GM18951 (cell line): ENCODE measurements around the gene SNX17.

Source experiments
- POLR2A ChIP-seq: IDR thresholded peaks from 4 replicates; pipeline ENCODE4 v1.6.1; 2011; ENCODE audit warnings: mild to moderate bottlenecking; ENCODE audit not compliant: insufficient read length, insufficient read depth; ENCODE audit errors: extremely low read depth
- in situ Hi-C: fragments of 300-500 bp; cut with MboI; formaldehyde crosslinking; loops from one replicate; pipeline ENCODE4 v1.12.0; 2022; ENCODE audit warnings: low sequenced_read_pairs, mixed read lengths, inconsistent platforms; ENCODE audit not compliant: unreplicated experiment

SNX17 gene

DNA sequence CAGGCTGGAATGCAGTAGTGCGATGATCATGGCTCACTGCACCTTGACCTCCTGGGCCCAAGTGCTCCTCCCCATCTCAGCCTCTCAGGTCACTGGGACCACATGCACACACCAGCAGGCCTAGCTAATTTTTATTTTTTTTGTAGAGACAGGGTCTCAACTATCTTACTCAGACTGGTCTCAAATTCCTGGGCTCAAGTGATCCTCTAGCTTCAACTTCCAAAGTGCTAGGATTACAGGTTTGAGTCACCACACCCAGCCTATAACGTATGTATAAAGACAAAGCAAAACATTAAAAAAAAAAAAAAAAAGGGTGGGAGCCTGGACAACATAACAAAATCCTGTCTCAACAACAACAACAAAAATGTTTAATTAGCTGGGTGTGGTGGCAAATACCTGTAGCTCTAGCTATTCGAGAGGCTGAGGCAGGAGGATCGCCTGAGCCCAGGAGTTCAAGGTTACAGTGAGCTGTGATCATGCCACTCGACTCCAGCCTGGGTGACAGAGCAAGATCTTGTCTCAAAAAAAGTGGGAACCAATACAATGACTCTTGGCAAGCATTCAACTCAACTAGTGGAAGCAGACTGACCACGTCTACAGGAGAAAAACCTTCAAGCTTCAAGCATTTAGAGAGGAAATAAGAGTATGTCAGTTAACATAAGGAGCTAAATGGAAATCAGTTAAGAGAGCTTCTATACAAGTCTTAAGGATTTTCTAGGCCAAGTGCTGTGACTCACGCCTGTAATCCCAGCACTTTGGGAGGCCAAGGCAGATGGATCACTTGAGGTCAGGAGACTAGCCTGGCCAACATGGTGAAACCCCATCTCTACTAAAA, 16.4 kb upstream of the SNX17 start:
- in situ Hi-C loops: no loop called here
- no peak for TF ChIP-seq POLR2A

DNA sequence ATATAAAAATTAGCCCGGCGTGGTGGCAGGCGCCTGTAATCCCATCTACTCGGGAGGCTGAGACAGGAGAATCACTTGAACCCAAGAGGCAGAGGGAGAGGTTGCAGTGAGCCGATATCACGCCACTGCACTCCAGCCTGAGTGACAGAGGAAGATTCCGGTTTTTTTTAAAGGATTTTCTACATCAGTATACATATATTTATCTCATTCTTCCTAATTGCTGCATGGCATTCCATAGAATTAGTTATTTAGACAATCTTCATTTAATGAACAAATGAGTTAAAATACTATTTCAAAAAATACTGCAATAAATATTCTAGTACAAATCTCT, 15.9 kb upstream of the SNX17 start:
- in situ Hi-C loops: no loop called here
- no peak for TF ChIP-seq POLR2A

DNA sequence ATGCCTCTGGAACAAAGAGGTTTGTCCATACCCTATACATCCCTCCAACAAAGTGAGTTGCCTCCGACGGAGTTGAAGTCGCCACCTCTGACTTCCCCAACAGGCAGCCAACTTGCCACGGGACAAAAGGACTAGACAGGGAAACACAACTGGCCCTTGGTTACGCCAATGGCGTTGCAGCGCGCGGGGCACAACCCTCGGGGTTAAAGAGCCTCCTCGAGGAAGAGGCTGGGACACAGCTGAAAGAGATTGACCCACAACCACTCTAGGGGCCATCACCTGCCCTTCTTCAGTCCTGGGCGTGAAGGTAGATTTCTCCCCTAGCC, 14.4 kb upstream of the SNX17 start:
- no peak for TF ChIP-seq POLR2A
- in situ Hi-C loops: no loop called here

DNA sequence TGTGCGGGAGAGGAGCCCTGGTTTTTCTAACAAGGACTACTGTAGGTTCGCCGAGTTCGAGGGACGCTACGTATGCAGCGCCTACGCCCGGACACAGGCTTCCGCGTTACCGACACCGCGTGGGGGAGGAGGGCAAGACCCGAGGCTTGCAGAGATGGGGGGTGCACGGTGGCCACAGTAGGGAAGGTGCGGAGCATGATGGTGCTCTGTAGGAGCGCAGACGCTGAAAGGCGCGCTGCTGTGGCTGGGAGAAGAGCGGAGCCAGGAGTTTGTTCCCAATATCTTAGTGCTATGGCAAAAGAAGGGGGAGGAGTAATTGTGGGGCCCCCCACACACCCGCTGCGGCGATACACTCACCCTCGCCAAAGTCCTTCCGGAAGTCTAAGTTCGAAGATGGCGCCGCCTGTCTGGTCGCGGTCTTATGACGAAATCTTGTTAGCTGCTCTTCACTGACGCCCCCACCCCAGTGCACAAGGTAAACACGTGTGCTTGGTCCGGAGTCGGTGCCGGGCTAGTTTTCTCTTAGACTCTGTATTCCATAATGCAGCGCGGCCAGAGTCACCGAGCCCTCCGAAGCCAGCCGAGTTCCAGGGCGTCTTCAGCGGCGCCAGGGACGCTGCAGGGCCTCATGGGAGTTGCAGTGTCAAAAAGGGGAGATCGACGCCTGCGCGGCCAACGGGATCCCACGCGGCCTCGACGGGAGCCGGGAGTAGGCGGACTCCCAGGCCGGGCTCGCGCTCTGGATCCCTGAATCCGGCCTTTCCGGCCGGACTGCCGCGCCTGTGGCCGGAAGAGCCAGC, 13.8 kb upstream of the SNX17 start, which contains the start of gene GTF3C2:
Gene GTF3C2 (minus strand): TSS at position 383 of the 800 bp plus-strand sequence. CDS start 13,210 bp downstream, outside the sequence.
- peak; percentile 73 for TF ChIP-seq POLR2A
- in situ Hi-C loops: no loop called here

DNA sequence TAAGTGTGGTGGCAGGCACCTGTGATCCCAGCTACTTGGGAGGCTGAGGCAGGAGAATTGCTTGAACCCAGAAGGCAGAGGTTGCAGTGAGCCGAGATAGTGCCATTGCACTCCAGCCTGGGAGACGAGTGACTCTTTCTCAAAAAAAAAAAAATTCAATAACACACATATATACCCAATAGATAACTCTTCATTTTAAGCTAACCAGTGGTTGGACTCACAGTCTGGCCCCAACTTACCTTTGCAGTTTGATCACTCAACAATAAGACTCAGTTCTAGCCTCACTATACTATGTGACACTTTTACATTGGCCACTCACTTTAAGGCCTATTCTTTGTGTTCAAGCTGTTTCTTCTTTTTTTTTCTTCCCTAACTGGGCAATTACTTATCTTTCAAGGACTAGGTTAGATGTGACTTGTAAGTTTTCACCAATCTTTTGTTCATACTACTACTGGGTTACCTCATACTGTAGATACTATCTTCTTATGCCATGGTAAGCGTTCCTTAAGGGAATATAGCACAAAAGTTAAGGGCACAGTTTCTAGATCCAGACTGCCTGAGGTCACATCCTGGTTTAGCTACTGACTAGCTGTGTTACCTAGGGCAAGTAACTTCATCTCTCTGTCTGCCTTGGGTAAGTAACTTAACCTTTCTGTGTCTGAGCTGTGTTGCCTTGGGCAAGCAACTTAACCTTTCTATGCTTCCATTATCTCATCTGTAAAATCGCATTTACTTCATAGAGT, 7.6 kb upstream of the SNX17 start:
- in situ Hi-C loops: no loop called here
- TF ChIP-seq POLR2A: no peak

DNA sequence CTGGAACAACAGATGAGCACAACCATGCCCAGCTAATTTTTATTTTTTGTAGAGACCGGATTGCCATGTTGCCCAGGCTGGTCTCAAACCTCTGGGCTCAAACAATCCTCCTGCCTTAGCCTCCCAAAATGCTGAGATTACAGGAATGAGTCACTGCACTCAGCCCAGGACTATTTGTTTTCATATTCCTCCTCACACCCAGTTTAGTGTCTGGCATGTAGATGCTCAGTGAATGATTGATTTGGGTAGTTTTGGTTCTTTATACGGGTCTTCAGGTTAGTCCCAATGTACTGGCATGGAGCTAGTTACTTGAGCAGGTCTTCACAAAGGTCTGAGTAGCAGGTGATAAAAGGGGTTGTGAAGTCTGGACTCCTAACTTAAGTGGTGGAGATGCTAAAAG, 6.5 kb upstream of the SNX17 start:
- in situ Hi-C loops: no loop called here
- TF ChIP-seq POLR2A: no peak

DNA sequence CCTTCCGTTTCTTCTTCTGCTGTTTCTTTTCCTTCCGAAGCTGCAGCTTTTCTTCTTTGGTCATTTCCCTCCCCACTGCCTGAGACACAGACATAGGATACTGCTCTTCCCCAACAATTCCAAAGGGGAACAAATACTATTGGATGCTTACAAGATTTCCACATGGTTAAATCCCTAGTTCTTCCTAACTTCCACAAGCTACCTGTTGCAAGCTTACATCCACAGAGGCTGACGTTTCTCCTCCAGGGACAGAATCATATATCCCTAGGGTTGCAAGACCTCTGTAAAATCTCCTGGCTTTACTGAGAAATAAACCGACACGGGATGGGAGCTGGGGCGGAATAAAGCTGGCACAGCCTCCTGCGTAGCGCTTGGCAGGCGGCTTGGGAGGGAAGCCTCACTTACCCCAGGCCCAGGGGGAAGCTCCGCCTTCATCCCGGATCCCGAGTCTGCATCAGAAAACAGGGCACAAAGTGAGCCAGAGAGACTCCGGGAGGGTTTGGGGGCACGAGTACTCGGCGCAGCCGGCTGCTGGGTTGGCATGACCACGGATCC, 868 bp upstream of the SNX17 start:
- in situ Hi-C loops: no loop called here
- TF ChIP-seq POLR2A: no peak

DNA sequence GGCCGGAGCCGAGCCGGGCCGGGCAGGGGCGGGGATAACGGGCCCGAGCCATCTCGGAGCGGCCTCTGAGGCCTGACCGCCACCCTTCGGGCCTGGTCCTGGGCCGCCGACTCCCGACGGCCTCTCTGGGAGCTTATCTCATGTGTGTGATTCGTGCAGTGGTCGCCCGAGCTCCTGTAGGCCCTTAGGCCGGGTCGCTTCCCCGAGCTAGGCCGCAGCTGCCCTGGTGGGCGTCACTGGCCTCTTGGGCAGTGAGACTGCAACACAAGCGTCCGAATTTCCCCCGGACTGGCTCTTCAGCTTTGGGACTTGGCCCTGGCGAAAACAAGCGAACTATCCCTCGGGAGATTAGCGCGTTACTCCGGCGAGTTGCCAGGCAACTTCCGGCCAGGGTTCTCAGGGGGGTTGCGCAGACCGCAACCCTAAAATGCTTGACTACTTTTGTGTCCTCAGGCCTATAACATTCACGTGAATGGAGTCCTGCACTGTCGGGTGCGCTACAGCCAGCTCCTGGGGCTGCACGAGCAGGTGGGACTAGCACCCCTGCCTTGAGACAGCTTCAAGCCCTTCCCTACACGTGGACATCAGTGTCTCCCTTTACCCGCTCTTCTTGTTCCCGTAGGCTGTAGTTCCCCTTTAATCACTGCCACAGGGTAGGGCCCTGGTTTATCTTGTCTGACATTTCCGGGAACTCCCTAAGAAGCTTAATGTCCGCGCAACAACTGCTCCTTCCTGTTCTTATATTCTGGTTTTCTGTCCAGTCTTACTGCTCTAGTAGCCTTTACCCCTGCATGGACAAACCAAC, 602 bp downstream of the SNX17 start:
- in situ Hi-C loops: no loop called here
- TF ChIP-seq POLR2A: peak; percentile 53

DNA sequence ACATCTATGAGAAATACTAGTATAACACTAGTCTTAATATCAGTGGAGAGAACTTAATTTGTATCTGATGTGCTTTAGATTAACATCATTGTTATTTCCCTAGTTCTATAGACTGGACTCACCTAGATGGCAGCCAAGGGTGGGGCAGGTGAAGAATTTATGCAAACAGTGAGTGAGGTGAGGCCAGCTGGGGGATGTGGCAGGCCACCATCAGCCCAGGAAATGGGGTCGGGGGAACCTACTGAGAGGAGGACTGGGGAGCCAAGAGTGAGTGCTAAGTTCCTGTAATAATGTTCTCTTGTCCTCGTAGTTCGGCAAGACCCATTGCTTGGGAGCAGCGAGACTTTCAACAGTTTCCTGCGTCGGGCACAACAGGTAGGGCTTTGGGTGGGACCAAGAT, 2.5 kb downstream of the SNX17 start:
- no peak for TF ChIP-seq POLR2A
- in situ Hi-C loops: no loop called here

DNA sequence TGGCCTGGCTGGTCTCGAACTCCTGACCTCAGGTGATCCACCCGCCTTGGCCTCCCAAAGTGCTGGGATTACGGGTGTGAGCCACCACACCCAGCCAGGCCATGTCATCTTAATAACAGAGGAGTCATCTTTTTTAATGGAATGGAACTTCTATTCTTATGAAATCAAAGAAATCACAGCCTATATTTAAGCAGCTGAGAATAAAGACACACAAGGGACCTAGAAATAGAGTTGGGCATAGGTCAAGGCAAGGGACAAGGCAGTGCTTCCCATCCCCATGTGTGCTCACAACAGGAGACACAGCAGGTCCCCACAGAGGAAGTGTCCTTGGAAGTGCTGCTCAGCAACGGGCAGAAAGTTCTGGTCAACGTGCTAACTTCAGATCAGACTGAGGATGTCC, 3.2 kb downstream of the SNX17 start:
- peak; percentile 22 for TF ChIP-seq POLR2A
- in situ Hi-C loops: no loop called here

DNA sequence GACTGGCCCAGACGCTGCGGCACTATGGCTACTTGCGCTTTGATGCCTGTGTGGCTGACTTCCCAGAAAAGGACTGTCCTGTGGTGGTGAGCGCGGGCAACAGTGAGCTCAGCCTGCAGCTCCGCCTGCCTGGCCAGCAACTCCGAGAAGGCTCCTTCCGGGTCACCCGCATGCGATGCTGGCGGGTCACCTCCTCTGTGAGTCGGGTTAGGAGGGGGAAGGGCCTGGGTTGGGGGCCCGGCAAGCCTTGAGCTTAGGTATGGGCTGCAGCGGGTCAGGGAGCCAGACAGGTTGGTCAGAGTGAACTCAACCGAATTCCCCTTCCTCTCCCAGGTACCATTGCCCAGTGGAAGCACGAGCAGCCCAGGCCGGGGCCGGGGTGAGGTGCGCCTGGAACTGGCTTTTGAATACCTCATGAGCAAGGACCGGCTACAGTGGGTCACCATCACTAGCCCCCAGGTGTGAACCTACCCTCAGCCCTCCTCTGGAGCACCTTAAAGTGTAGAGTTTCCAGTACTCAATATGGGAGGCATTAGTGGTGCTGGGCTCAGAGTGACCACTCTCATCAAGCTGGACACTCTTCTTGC, 5.2 kb downstream of the SNX17 start:
- no peak for TF ChIP-seq POLR2A

DNA sequence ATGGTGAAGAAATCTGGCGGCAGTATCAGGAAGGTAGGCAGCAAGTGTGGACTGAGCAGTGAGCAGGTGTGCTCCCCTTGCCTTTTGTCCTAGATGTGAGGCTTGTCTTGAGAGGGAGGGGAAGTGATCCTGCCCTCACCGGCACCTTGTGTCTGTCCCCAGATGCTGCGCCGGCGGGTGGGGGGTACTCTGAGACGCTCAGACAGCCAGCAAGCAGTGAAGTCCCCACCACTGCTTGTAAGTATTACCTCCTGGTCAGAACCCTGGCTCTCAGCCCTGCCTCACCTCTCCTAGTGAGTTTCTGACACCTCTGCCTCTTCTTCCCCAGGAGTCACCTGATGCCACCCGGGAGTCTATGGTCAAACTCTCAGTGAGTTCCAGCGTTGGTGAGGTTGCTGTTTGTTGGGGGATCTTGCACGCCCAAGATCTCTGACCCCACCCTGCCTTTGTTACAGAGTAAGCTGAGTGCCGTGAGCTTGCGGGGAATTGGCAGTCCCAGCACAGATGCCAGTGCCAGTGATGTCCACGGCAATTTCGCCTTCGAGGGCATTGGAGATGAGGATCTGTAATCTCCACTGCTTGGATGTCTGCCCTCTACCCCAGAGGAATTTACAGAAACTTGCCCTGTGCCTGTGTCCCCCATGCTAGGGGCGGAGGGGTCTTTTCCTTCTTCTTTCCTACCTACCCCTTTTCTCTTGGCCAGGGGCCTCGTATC, 5.9 kb downstream of the SNX17 start:
- in situ Hi-C loops: no loop called here
- no peak for TF ChIP-seq POLR2A

More for the DNA sequence above, 5.2 kb downstream of the SNX17 start:
- in situ Hi-C loops: no loop called here
